Measurements from ENCODE around the gene CELF4. TPM values are rescaled to one million over a fixed set of nuclear protein-coding genes. Genes with fewer than 3 reads are reported as not detected.

Gene CELF4
- polyA plus RNA-seq, 1 donor (not counting 4 experiments of a cell fraction or from before 2014, with no cell fraction given), result not detected

DNA sequence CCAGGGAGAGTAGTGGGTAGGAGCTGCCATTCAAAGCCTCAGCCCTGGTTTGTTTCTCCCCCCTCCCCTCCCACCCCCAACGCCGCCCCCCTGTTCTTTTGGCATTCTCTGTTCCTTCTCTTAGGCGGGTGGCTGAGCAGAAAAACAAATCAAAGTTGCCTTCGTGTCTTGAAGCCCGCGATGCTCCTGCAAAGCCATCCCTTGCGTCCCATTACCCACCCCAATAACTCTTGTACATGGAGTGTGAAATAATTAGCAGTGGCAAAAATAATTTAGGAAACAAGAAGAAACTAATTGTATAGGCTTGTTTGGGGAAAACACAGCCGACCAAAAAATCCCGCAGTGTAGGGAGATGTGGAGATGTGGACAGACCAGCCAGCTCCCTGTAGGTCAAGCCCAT lies 59.6 kb downstream of the CELF4 start:
- no peaks in the 10 kb centered on the region for H4K20me1 ChIP-seq (ENCODE audit: control insufficient read depth, extremely low read depth, insufficient read depth, low read length)
- H3K4me1 ChIP-seq (ENCODE audit: control insufficient read depth, extremely low read depth, insufficient read depth, low read length), result peaks cover 5% of the 10 kb centered on the region
- H3K9me3 ChIP-seq (ENCODE audit: control insufficient read depth, low read depth, low read length), result no peaks in the 10 kb centered on the region
- no peak overlapping the region for H3K4me2 ChIP-seq (ENCODE audit: control insufficient read depth, extremely low read depth, insufficient read depth, low read depth, low read length)
- H3K27me3 ChIP-seq (ENCODE audit: control insufficient read depth, extremely low read depth, insufficient read depth, low read length), result no peaks in the 10 kb centered on the region
- TF ChIP-seq CTCF (optimal IDR thresholded peaks at IDR 0.05 in 1 of 3, IDR thresholded peaks at IDR 0.05 in 1 of 3, conservative IDR thresholded peaks at IDR 0.05 in 1 of 3; ENCODE audit: extremely low read depth in 1 of 3, insufficient read depth in 2 of 3, low read length in 3 of 3) (no peak), EZH2 (IDR thresholded peaks at IDR 0.05; ENCODE audit: low read length) (no peak)
- no peaks in the 10 kb centered on the region for H3K79me2 ChIP-seq (ENCODE audit: control insufficient read depth, insufficient read depth, low read length)
- dilution Hi-C loops (cut with MboI; ENCODE audit: extremely low pct_ligation_motif_present, low sequenced_read_pairs), result no loop called here
- H3K9ac ChIP-seq (ENCODE audit: control insufficient read depth, extremely low read depth, insufficient read depth, low read length), result no peak overlapping the region
- FAIRE-seq (no peak), DNase-seq (ENCODE audit: low read depth, low spot score) (no peak)
- H3K9me1 ChIP-seq (ENCODE audit: control insufficient read depth, extremely low read depth, insufficient read depth, low read length), result no peaks in the 10 kb centered on the region
- no peak overlapping the region for H3K4me3 ChIP-seq (ENCODE audit: control insufficient read depth in 2 of 3, extremely low read depth in 1 of 3, insufficient read depth in 2 of 3, low read depth in 1 of 3, low read length in 3 of 3)
- no peak overlapping the region for H2AFZ ChIP-seq (ENCODE audit: control insufficient read depth, low read length)
- no peaks in the 10 kb centered on the region for H3K36me3 ChIP-seq (ENCODE audit: control insufficient read depth in 2 of 2, extremely low read depth in 1 of 2, insufficient read depth in 2 of 2, low read length in 2 of 2)
- no peak overlapping the region for H3K27ac ChIP-seq (ENCODE audit: control insufficient read depth, insufficient read depth, low read length)

- TF ChIP-seq CTCF (optimal IDR thresholded peaks at IDR 0.05 in 1 of 3, IDR thresholded peaks at IDR 0.05 in 1 of 3, conservative IDR thresholded peaks at IDR 0.05 in 1 of 3; ENCODE audit: extremely low read depth in 1 of 3, insufficient read depth in 2 of 3, low read length in 3 of 3) (no peak), EZH2 (IDR thresholded peaks at IDR 0.05; ENCODE audit: low read length) (no peak)
- Histone ChIP-seq H3K9ac (ENCODE audit: control insufficient read depth, extremely low read depth, insufficient read depth, low read length) (no peak overlapping the region), H3K4me1 (ENCODE audit: control insufficient read depth, extremely low read depth, insufficient read depth, low read length) (peaks cover 6% of the 10 kb centered on the region), H3K27ac (ENCODE audit: control insufficient read depth, insufficient read depth, low read length) (no peak overlapping the region), H3K27me3 (ENCODE audit: control insufficient read depth, extremely low read depth, insufficient read depth, low read length) (no peaks in the 10 kb centered on the region), H3K4me3 (ENCODE audit: control insufficient read depth in 2 of 3, extremely low read depth in 1 of 3, insufficient read depth in 2 of 3, low read depth in 1 of 3, low read length in 3 of 3) (no peak overlapping the region), H3K9me1 (ENCODE audit: control insufficient read depth, extremely low read depth, insufficient read depth, low read length) (no peaks in the 10 kb centered on the region), H3K4me2 (ENCODE audit: control insufficient read depth, extremely low read depth, insufficient read depth, low read depth, low read length) (no peak overlapping the region), H3K36me3 (ENCODE audit: control insufficient read depth in 2 of 2, extremely low read depth in 1 of 2, insufficient read depth in 2 of 2, low read length in 2 of 2) (no peaks in the 10 kb centered on the region), H3K79me2 (ENCODE audit: control insufficient read depth, insufficient read depth, low read length) (no peaks in the 10 kb centered on the region), H3K9me3 (ENCODE audit: control insufficient read depth, low read depth, low read length) (no peaks in the 10 kb centered on the region), H4K20me1 (ENCODE audit: control insufficient read depth, extremely low read depth, insufficient read depth, low read length) (no peaks in the 10 kb centered on the region), H2AFZ (ENCODE audit: control insufficient read depth, low read length) (no peak overlapping the region)
- dilution Hi-C loops (cut with MboI; ENCODE audit: extremely low pct_ligation_motif_present, low sequenced_read_pairs), result no loop called here
- FAIRE-seq, result no peak
- DNase-seq (ENCODE audit: low read depth, low spot score), result no peak
Measured at GRCh38 chr18:37505321-37505720, 60.3 kb downstream of the CELF4 start.

All from keratinocyte (primary cell).